Omental fat pad (tissue), 4 donors: ENCODE results near the gene SNX15. TPM values are rescaled to one million over a fixed set of nuclear protein-coding genes. Genes with fewer than 3 reads are reported as not detected.

ENCODE experiments used
- ATAC-seq: fragments of 150-250 bp; one replicate; pipeline ENCODE4 v1.9.1; 2016; ENCODE audit warnings: mild to moderate bottlenecking, moderate library complexity; ENCODE audit not compliant: low FRiP score
- DNase-seq: peaks from one replicate; pipeline ENCODE4 v3.0.0-alpha.2; 2019; ENCODE audit warnings: low spot score
- total RNA-seq, 4 donors: library from RNA; depleted of rRNA; stranded (reverse); fragments of >200 nt; gene quantifications; one replicate each; pipeline ENCODE4 v1.1.0, GENCODE V29; 2016
- TF ChIP-seq, protein P1 (sequence below), 3 donors: fragments of 450-650 bp; IDR thresholded peaks; one replicate each; pipeline ENCODE4 v1.5.1; 2016 to 2017; ENCODE audit warnings: antibody characterized with exemption in 3 of 3, mild to moderate bottlenecking in 3 of 3, moderate library complexity in 2 of 3

The SNX15 gene
- total RNA-seq, 4 donors from 2014 or later: 14.7 to 28.5 (median 20.0) TPM

DNA sequence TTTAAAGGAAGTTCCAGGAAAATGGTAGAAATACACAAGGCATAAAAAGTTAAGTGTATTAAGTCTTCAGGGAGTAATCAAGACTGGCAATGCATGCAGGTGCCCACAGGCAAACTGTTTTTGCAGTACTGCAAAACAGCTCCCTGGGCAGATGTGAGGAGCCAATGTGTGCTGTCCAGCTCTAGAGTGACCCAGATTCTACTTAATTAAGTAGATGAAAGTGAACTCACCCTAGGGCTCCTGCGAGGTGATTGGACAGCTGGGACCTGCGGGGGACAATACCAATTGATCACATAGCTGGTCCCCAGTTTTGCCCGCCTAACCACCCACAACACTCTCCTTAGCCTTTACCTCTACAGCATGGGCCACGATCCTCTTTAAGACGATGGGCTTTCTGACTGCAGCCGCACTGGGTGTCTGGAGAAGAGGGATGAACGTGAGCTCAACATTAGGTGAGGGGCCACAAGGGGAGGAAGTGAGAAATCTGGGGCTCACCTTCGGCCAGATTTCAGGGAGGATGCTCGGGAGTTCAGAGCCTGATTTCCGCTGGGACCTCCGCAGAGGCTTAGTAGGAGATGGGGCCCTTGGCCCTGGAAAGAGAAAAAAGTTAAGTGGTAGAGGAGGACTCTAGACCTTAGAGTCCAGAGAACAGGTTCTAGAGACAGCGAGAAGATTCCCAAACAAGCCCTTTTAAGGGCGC is 56.0 kb downstream of the SNX15 start:
- no peak for ATAC-seq
- TF ChIP-seq, protein P1, sequence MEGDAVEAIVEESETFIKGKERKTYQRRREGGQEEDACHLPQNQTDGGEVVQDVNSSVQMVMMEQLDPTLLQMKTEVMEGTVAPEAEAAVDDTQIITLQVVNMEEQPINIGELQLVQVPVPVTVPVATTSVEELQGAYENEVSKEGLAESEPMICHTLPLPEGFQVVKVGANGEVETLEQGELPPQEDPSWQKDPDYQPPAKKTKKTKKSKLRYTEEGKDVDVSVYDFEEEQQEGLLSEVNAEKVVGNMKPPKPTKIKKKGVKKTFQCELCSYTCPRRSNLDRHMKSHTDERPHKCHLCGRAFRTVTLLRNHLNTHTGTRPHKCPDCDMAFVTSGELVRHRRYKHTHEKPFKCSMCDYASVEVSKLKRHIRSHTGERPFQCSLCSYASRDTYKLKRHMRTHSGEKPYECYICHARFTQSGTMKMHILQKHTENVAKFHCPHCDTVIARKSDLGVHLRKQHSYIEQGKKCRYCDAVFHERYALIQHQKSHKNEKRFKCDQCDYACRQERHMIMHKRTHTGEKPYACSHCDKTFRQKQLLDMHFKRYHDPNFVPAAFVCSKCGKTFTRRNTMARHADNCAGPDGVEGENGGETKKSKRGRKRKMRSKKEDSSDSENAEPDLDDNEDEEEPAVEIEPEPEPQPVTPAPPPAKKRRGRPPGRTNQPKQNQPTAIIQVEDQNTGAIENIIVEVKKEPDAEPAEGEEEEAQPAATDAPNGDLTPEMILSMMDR (IDR thresholded peaks at IDR 0.05): no peak

DNA sequence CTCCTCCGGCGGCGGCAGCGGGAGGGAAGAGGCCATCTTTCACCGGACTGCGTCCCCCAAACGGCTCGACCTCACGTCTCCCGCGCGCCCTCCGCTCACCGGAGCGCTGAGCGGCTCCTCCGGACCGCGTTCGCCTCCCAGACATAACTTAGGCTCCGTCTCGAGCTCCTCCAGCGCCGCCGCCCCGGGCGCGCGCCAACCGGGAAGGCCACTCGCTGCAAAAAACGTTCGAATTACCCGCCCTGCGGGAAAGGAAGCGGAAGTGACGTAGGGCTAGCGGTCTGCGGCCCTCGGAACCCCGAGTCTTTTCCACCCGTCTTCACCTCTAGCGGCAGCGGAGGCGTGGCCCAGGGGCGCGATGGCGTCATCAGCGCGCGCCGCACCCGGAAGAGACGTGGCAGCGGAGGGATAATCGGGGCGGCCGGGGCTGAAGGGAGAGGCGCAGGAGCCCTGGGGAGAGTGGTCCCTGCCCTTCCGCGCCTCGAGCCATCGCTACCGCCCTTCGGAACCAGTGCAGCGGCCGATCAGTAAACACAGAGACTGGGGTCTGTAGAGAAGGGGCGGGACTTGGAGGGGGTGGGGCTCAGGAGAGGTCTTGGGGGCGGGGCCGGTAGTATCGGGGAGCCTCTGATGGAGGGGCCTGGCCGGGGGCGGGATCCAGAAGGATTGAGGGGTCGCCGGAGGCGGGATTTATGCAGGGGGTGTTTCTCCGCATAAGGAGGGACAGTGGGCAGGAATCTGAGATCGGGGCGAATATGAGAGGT is 56.8 kb downstream of the SNX15 start, which contains the start of the genes CDCA5 and ZFPL1:
TSS of gene CDCA5 (minus strand) at position 207 of the 764 bp plus-strand sequence. CDS start at position 145, 62 bp downstream.
TSS of gene ZFPL1 (plus strand) at position 389 of the 764 bp plus-strand sequence. CDS start 477 bp downstream, outside the sequence.
- TF ChIP-seq, protein P1 (IDR thresholded peaks at IDR 0.05): no peak
- DNase-seq (peak; percentile 83), ATAC-seq (peak; percentile 91)

More for the DNA sequence above, 56.0 kb downstream of the SNX15 start:
- no peak for DNase-seq

DNA sequence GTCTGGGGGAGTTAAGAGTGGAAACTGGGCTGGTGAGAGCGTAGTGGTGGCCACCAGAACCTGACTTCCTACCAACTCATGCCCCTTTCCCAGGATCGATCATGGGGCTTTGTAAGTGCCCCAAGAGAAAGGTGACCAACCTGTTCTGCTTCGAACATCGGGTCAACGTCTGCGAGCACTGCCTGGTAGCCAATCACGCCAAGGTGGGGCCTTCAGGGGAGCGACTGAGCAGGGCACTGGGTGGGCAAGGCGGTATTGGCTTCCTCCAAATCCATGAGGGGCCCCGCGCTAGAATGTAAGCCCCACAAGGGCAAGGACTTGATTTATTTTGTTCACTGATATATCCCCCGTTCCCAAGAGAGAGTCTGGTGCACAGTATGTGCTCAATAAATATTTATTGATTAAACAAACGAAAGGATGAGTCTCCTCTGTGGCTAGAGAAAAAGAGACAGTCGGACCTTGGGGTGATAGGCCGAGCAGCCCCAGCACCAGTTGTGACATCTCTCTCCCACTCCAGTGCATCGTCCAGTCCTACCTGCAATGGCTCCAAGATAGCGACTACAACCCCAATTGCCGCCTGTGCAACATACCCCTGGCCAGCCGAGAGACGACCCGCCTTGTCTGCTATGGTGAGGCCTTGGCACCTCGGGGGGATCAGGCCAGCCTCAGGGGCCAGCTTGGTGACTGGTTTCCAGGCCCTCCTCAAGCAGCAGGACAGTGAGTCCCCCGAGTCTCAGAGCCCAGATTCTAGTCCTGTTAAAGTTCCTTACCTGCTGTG is 57.5 kb downstream of the SNX15 start:
- ATAC-seq: no peak

DNA sequence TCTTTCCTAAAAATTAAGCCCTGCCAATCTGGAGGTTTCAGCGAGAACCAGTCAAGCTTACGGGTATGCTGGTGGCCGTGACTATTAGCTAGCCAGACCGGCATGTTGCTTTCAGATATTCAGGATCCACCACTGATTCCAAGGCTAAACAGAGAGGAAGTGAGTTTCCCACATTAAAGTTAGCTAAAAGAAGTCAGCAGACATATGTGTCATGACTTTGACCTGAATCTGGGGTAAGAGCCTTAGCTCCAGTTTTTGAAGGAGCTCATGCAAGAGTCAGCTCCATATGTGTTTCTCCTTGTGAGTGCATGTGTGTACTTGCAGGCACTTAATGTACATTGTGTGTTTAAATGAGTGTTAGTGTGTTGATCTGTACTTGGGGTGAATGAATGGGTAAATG is 58.2 kb downstream of the SNX15 start:
- DNase-seq: no peak
- no peak for ATAC-seq
- TF ChIP-seq, protein P1 (IDR thresholded peaks at IDR 0.05): no peak

More for the DNA sequence above, 57.5 kb downstream of the SNX15 start:
- TF ChIP-seq, protein P1 (IDR thresholded peaks at IDR 0.05): no peak
- no peak for DNase-seq

DNA sequence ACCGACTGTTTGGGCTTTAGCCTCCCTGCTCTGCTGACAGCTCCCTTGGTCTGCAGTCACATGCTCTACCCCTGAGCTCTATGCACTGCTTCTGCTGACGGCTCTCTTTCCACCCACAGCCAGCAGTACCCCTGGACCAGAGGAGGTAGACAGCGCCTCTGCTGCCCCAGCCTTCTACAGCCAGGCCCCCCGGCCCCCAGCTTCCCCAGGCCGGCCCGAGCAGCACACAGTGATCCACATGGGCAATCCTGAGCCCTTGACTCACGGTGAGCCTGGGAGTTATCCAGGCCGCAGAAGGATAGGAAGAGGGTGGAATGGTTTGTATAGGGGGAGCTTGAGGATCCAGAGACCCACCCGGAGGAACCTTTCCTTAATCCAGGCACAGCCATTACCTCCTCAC is 59.6 kb downstream of the SNX15 start:
- no peak for DNase-seq
- ATAC-seq: no peak
- TF ChIP-seq, protein P1 (IDR thresholded peaks at IDR 0.05): no peak

DNA sequence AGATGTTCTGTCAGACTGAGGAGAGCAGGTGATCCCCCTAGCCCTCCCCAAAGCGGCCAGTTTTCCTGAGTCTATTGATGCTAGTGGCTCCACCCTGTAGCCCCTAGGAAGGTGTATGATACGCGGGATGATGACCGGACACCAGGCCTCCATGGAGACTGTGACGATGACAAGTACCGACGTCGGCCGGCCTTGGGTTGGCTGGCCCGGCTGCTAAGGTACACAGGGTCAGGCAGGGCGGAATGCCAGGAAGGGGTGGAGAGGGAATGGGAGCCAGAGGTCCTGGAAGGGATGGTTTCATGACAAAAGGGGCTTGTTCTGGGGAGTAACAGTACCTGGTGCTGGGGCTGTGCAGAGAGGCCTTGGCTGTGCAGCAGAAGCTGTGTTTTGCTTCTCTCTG is 60.0 kb downstream of the SNX15 start:
- TF ChIP-seq, protein P1 (IDR thresholded peaks at IDR 0.05): no peak
- ATAC-seq: no peak
- DNase-seq: no peak
